ENCODE results near the gene IGF1R.

DNA sequence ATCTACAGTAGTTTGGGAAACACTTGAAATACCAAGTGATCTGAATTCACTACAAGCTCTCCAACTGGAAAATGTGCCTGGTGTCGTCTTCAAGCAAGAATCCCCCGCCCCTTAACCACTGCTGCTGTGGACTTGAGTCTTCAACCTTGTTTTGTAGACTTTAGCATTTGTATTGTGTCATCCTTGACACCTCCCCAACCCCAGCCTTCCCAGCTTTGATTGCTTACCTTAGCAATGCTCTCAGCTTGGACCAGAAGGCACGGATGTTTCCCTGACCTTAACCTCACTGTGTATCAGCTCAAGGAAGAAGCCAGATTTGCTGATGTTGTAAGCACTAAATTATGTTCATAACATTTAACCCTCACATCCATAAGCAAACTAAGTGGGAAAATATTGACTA lies 146.4 kb downstream of the IGF1R start:
- no peak for TF ChIP-seq RAD21 (IDR thresholded peaks at IDR 0.05 in 1 of 2, conservative IDR thresholded peaks at IDR 0.05 in 1 of 2; ENCODE audit: low read depth in 2 of 2, low read length in 2 of 2)
- TF ChIP-seq, protein P1, sequence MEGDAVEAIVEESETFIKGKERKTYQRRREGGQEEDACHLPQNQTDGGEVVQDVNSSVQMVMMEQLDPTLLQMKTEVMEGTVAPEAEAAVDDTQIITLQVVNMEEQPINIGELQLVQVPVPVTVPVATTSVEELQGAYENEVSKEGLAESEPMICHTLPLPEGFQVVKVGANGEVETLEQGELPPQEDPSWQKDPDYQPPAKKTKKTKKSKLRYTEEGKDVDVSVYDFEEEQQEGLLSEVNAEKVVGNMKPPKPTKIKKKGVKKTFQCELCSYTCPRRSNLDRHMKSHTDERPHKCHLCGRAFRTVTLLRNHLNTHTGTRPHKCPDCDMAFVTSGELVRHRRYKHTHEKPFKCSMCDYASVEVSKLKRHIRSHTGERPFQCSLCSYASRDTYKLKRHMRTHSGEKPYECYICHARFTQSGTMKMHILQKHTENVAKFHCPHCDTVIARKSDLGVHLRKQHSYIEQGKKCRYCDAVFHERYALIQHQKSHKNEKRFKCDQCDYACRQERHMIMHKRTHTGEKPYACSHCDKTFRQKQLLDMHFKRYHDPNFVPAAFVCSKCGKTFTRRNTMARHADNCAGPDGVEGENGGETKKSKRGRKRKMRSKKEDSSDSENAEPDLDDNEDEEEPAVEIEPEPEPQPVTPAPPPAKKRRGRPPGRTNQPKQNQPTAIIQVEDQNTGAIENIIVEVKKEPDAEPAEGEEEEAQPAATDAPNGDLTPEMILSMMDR (IDR thresholded peaks at IDR 0.05; ENCODE audit: control extremely low read depth in 1 of 3, insufficient read depth in 1 of 3, low read depth in 1 of 3, low read length in 3 of 3): no peak
- no peak for TF ChIP-seq CREB1 (IDR thresholded peaks at IDR 0.05)
